GM18867 (cell line): Measurements from ENCODE around the gene MOGAT2.
"Not testable (repeated sequence)": the region's sequence is repeated elsewhere in the genome, so short reads cannot be mapped to it uniquely, and the experiment has no call there.

Experiments used
- ATAC-seq: cut with Tn5 transposase; IDR thresholded peaks from one replicate; pipeline ENCODE4 v1.9.1; 2021; ENCODE audit warnings: mild to moderate bottlenecking, moderate library complexity; ENCODE audit not compliant: unreplicated experiment

Gene MOGAT2

DNA sequence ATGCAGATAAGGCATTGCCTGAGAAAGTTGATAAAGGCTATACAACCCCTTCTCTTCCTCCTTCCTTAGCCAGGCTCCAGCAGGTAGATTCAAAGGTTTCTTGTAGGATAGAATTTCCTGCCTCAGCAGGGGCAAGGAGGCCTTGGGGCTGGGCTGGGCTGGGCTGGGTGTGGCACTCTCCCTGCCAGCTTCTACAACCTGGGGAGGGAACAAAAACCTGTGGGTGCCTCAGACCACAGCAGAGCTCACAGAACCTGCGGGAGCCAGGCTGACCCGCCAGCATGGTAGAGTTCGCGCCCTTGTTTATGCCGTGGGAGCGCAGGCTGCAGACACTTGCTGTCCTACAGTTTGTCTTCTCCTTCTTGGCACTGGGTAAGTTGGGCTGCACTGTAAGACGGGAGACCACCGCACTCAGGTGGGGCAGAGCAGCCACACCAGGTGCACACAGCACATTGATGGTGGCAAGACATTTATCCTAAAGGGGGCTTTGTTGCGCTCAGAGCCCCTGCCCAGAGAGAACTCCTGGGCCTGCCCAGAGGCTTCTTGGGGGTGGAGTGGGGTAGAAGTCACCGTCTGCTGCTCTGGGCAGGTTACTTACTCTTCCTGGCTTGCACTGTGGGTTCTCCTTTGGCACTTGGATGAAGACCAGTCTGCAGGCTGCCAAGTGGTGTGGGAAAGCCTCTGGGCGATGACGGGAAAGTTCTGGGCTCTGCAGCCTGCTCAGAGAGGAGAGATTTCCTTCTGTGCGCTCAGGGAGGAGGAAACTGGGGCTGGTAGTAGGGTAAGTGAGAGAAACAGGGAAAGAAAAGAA lies at the start of gene MOGAT2:
Gene MOGAT2 (plus strand): TSS at position 231 of the 811 bp plus-strand sequence. CDS start 51 bp downstream, at position 282.
- no peak for ATAC-seq

DNA sequence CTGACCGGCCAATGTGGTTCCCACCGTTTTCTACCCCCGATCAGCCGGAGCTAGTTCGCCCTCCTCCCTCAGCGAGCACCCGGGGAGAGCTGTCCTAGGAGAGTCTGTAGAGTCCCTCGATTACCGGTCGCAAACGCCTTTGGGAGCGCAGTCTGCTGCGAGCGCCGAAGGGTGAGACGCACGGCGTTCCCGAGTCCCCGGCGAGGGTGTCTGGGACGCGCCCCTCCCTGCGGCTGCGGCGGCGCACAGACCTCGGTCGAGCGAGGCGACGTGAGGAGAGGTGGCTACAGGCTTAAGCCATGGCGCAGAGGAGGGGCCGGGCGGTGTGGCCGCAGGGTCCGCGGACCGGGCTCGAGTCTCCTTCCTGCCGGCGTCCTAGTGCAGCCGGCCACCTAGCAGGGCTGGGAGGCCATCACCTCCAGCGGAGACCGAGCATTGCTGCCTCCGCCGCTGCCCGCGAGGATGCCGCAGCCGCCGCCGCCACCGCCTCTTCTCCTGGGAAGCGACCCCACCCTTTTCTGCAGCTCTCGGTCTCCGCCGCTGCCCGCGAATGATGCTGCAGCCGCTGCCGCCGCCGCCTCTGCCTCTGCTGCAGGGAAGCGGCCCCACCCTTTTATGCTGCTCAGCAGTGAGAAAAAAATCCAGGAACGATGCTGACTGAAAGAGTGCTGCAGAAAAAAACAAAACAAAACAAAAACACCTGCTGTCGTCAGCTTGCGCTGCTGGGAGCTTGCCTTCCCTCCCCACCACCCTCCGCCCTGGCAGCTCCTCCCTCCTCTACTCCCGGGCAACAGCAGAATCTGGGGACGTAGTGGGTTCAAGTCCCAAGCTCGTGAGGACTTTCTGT lies 49.0 kb upstream of the MOGAT2 start, which contains the start of gene MAP6:
Gene MAP6 (minus strand): TSS at position 588 of the 847 bp plus-strand sequence. CDS start 669 bp downstream, outside the sequence.
- no peak for ATAC-seq

DNA sequence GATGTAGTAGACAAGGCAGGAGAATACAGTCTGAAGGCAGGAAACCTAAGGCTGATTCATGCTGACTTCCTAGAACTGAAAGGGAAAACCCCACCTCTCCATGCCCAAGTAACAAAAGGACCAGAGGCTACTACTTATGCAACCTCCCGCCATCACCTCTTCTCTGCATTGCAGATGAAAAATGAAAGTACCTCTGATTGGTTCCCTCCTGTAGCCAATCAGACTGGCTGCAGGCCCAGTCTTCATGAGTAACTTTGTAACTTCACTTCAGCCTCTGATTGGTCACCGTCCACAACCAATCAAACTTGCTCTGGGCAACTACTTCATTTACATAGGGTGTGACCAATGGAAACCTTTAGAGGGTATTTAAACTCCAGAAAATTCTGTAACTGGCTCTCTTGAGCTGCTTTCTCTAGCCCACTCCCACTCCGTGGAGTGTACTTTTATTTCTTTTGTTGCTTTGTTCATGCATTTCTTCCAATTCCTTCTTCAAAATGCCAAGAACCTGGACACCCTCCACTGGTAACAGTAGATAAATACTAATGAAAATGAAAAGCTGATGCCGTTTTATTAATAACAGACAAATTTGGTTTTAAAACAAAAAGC lies 43.6 kb upstream of the MOGAT2 start:
- no peak for ATAC-seq

DNA sequence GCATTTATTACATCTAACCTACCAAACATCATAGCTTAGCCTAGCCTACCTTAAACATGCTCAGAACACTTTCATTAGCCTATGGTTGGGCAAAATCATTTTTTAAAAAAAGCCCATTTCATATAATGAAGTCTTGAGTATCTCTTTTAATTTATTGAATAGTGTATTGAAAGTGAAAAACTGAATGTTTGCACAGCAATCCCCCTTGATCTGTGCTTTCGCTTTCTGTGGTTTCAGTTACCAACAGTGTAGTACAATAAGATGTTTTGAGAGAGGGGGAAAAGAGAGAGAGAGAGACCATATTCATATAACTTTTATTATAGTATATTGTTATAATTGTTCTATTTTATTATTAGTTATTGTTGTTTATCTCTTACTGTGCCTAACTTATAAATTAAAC lies 40.4 kb upstream of the MOGAT2 start:
- no peak for ATAC-seq

DNA sequence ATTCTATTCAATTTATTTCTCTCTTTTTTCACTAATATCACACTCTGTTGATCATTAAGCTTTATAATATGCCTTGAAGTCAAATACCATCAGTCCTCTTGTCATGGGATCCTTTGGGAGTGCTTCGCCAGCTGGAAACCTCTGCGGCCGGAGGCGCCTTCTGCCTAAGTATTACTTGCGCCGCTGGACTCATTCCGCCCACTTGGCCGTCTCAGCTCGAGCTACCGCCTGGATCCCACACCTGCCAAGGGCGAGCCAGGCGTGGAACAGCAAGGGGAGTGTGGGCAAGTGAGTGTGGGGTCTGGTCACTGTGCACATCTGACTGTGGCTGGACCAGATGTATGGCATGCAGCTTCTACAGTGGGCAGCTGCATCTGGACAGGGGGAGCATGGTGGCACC lies 39.7 kb upstream of the MOGAT2 start:
- no peak for ATAC-seq

DNA sequence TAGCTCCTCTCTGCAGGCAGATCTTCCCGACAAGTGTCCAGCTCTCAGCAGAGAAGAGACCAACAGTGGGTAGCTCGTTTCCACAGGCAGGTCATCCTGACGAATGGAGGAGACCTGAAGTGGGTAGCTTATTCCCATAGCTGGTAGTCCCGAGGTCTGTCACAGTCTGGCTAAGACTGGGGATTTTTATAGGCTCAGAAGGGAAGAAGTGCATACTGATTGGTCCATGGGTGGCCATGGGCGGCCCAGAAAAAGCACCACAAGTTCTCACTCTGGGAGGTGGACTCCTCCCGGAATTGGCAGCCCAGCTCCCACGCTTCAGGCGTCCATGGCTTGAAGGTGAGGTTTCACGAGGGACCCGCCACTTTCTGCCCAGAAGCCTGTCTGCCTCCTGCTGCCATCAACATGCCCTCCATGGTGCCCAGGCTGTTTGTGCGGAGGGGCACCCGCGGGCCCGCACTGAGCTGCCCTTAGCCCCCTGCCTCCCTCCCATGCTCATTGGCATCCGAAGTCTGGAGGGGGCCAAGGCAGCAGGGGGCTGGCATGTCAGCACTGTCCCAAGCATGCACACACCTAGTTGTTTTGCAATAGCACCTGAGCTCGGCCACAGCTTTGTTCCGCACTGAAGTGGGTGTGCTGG lies 38.9 kb upstream of the MOGAT2 start:
- ATAC-seq, result no peak

DNA sequence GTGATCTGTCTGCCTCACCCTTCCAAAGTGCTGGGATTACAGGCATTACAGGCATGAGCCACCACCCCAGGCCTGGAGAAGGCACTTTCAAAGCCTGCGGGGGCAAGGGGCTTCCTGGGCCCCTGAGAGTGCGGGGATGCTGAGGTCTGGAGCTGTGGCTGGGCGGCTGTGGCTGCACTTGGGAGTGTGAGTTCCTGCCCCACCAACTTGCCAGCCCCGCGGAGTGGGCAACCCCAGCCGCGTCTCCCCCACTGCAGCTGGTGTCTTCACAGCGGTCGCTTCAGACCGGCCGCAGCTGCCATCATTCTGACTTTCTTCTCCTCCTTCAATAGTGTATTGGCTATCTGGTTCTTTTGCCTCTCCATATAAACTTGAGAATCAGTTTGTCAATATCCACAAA lies 38.1 kb upstream of the MOGAT2 start:
- no peak for ATAC-seq

DNA sequence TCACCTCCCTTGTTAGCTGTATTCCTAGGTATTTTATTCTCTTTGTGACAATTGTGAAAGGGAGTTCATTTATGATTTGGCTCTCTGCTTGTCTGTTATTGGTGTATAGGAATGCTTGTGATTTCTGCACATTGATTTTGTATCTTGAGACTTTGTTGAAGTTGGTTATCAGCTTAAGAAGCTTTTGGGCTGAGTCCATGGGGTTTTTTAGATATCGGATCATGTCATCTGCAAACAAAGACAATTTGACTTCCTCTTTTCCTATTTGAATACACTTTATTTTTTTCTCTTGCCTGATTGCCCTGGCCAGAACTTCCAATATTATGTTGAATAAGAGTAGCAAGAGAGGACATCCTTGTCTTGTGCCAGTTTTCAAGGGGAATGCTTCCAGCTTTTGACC lies 33.8 kb upstream of the MOGAT2 start:
- not testable (repeated sequence) for ATAC-seq

DNA sequence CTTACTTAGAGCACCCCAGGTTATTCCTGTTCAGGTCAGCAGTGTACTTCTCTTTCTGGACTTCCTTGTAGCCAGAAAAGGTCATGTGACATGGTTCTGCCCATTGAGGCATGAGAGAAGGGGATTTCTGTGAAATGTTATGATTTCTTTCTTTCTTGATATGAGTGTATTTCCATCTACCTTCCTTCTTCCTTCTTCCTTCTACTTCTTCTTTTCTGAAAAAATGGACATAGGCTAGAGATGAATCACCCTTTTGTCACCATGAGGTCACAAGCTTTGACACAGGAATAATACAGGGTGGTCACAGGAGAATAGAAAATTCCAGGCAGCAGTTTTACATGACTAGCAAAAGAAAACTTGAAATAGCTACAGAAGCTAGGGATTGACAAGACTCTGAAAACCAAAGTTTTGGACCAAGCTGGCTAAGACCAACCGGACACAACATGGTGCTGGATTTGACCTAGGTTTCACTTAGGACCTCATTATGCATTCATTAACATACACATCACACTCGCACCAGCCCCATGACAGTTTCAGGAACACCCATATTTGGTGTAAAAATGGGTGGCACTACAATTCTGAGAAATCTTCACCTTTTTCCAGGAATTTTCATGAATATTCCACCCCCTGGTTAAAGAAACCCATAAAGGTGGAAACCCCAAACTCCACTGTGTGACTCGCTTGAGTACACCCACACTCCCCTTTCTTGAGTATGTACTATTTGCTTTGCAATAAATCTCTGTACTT lies 27.6 kb upstream of the MOGAT2 start:
- peak; percentile 65 for ATAC-seq

DNA sequence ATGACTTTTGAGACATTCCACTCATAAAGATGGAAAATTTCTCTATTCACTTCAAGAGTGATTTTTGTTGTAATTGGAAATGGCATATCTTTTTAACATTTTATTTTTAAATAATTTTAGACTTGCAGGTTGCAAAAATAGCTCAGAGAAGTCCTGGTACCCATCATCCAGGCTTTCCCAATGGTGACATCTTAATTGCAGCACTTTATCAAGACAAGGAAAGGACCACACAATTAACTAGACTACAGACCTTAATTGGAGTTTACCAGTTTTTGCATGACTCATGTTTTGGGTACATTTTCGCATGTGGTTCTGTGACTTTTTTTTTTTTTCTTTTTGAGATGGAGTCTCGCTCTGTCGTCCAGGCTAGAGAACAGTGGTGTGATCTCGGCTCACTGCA lies 25.8 kb upstream of the MOGAT2 start:
- no peak for ATAC-seq

DNA sequence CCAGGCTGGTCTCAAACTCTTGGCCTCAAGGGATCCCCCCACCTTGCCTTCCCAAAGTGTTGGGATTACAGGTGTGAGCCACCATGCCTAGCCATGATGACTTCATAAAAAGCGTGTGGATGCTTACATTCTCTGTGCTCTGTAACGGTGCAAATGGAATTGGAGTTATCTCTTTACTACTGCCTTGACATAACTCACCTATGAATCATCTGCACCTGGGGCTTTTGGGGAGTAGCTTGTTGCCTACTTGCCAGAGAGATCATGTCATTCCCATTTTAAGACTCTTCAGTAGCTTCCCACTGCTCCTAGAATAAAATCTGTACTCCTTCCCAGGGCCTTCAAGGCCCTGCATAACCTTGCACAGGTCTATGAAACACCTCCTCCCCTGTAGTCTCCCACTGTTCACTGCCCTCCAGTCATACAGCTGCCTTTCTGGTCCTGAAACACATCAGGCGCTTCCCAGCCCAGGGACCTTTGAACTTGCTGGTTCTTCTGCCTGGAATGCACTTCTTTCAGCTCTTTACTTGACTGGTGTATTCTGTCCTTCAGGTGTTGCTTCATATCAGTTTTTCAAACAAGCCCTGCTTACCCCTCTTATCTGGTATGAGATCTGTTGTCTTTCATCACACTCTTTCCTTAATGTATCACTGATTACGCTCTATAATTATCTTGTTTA lies 19.6 kb upstream of the MOGAT2 start:
- no peak for ATAC-seq

DNA sequence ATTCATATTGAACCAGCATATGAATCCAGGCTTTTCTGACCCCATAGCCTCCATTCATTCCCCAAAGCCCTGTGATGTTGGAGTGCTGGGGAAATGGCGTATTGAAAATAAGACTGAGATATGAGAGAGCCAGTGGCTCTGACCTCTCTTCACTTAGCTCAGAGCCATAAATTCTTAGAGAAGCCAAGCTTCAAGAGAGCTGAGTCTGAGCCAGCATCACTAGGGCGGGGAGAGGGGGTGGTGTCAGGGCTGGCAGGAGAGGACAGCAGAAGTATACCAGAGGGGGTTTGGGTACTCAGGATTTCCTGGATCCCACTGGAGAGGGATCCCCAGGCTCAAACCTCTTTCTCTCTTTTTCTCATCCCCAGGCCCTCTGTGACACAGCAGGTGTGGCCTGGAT lies 16.7 kb upstream of the MOGAT2 start:
- no peak for ATAC-seq

DNA sequence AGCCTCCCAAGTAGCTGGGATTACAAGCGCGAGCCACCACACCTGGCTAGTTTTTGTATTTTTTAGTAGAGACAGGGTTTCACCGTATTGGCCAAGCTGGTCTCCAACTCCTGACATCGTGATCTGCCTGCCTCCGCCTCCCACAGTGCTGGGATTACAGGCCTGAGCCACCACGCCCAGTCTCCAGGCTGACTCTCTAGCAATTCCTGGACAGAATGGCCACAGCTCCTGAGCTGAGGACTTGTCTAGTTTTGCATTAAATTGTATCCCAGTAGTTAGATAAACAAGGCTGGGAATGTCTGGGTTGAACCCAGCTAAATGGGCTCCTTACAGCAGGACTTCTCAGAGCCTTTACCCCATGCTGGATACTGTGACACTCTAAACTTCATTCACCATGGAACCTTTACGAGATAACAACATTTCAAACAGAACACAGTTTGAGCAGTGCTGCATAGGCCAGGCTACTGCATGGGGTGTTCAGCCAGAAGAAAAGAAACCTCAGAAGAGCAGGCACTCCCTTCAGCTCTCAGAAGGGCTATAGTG lies 13.9 kb upstream of the MOGAT2 start:
- ATAC-seq, result no peak

DNA sequence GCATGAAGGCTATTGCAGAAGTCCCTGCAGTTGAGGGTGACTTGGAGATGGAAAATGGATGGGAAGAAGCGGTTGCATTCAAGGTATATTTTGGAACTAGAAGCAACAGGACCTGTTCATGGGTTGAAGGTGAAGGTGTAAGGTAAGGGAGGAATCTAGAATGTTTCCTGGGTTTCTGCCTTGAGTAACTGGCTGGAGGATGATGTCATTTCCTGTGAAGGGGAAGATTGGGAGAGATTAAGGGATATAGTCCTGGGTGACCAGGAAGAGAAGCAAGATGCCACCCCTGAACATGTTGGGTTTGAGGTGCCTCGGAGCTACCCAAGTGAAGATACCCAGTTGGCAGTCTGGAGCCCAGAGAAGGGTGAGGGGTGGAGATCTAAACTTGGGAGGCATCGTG lies 12.1 kb upstream of the MOGAT2 start:
- ATAC-seq, result no peak

DNA sequence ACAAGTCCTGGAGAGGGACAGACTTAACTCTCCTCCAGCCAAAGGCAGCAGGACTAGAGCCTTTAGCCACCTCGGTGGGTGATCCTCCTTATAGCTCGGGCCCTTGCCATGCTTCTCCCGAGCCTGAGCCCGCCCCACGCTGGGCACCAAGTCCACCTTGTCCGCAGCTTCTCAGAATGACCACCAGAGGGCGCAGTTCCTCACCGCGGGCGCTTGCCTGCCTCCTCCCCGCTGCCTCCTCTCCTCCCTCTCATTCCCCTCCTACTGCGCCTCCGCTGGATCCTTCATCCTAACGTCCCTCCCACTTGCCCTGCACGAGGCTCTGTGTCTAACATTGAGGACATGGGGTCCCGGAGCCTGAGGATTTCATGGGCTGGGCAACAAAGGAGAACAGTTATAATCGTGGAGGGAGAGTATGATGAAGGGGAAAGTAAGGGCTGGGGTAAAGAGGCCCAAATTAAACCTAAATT lies 11.3 kb upstream of the MOGAT2 start:
- no peak for ATAC-seq

DNA sequence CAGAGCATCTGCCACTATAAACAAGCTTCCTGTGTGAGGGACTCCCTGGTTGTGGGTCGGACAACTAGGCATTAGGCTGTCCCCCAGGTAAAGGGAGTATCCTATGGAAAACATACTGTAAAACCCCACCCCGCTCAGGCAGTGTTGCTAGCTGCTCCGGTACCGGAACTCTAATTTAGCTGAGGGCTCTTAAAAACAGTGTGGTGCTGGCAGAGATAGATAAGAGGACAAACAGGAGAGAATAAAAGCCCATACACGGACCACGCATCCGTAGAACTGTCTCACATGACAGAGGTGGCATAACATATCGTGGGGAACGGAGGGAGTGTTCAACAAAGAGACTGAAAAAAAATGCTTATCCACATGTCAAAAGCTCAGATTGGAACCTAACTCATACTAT lies 3.4 kb upstream of the MOGAT2 start:
- no peak for ATAC-seq

DNA sequence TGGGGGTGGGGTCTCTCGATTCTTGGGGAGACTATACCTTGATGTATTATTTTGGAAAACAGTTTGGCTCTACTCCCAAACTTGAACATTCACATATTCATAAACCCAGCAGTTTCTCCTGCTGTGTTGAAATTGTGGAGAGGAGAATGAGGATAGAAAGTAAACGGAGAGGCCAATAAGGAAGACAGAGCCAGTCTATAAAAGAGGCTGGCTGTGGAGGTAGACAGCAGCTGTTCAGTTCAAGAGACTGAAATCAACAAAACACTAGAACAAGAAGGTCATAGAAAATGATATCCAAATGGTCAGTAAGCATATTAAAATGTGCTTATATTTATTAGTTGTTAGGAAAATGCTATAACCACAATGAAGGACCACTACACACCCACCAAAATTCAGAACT lies 1.9 kb upstream of the MOGAT2 start:
- no peak for ATAC-seq

DNA sequence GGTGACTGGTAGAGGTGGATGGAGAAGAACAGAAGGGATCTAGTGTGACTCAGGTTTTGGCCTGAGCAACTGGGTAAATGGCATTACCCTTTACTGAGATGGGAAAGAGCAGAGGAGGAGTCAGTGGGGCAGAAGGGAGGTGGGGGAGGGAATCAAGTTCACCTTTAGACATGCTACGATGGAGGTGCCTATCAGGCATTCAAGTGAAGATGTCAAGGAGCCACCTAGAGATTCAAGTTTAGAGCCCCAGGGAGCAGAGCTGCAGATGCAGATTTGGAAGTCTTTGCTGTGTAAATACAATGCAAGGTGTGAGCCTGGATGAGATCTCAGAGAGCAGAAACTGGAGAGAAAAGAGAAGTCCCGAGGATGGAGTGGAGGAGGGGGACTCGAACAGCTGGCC lies 979 bp upstream of the MOGAT2 start:
- ATAC-seq, result no peak
